ENCODE results near the gene MBD6.

MBD6 gene

DNA sequence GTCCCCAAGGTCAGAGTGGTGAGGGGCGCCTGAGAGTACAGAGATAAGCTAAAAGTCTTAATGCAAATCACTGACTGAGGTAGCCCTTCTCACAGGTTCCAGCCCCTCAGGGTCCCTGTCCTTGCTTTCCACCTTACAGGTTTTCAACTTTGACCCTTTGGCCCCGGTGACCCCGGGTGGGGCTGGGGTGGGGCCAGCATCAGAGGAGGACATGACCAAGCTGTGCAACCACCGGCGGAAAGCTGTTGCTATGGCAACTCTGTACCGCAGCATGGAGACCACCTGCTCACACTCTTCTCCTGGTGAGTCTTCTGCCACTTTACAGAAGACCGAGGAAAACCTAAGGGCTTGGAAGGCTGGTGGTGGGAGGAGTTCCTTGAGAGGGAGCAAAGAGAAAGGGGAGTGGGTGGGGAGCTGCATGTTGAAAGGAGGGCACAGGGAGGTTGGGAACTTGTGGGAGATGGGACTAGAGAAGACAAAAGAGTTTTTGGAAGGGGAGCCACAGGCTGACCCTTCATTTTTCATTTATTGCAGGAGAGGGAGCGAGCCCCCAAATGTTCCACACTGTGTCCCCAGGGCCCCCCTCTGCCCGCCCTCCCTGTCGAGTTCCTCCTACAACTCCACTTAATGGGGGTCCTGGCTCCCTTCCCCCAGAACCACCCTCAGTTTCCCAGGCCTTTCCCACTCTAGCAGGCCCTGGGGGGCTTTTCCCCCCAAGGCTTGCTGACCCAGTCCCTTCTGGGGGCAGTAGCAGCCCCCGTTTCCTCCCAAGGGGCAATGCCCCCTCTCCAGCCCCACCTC is 2.4 kb downstream of the MBD6 start:
- intact Hi-C loops (cut with DNase I): no loop called here
- DNase-seq: no peak

- no peak for DNase-seq
- intact Hi-C loops (cut with DNase I): no loop called here
These were observed 3.2 kb downstream of the MBD6 start for GRCh38 chr12:57525615-57526383.

DNA sequence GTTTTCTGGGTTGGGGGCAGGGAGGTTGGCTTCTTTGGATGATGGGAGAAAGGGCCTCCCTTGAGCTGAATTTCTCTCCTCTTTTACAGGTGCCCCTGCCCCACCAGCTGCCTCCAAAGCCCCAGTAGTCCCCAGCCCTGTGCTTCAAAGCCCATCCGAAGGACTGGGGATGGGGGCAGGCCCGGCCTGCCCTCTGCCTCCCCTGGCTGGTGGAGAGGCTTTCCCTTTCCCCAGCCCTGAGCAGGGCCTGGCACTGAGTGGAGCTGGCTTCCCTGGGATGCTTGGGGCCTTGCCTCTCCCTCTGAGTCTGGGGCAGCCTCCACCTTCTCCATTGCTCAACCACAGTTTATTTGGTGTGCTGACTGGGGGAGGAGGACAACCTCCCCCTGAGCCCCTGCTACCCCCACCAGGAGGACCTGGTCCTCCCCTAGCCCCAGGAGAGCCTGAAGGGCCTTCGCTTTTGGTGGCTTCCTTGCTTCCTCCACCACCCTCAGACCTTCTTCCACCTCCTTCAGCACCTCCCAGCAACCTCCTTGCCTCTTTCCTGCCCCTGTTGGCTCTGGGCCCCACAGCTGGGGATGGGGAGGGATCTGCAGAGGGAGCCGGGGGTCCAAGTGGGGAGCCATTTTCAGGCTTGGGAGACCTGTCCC is 4.0 kb downstream of the MBD6 start:
- intact Hi-C loops (cut with DNase I): no loop called here
- DNase-seq: no peak

GRCh38 chr12:57527184-57527583 is 4.6 kb downstream of the MBD6 start:
- intact Hi-C loops (cut with DNase I): no loop called here
- no peak for DNase-seq

- intact Hi-C loops (cut with DNase I): no loop called here
- no peak for DNase-seq
These were observed 5.6 kb downstream of the MBD6 start for GRCh38 chr12:57528176-57528575.

DNA sequence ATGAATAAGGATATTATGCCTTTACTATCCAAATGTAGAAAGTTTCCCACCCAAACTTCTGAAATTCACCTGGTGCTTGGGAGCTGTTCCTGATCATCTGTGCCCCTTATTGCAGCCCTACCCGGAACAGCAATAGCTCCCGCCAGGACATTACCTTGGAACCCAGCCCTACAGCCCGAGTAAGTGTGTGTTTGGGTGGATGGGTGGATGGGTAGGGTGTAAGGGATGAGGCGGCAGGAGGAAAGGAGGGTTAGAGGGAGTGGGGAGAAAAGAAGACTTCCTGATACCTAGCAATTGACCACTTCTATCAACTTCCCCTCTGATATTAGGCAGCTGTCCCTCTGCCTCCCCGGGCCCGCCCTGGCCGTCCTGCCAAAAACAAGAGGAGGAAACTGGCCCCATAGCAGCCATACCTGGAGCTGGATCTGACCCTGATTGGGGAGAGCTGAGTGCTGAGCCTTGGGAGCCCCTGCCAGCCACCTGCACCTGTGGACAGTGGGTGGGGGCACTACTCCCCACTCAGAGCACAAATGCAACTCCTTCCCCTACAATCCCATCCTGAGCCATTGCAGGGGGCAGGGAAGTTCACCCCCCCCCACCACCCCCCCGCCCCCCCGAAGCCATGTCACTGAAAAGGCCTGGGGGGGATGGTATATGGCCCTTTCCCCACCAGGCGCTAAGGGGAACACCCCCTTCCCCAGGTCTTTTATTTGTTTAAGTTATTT is 6.4 kb downstream of the MBD6 start:
- DNase-seq: no peak
- intact Hi-C loops (cut with DNase I): no loop called here

GRCh38 chr12:57529831-57530230 is 7.2 kb downstream of the MBD6 start:
- no peak for DNase-seq
- intact Hi-C loops (cut with DNase I): no loop called here

DNA sequence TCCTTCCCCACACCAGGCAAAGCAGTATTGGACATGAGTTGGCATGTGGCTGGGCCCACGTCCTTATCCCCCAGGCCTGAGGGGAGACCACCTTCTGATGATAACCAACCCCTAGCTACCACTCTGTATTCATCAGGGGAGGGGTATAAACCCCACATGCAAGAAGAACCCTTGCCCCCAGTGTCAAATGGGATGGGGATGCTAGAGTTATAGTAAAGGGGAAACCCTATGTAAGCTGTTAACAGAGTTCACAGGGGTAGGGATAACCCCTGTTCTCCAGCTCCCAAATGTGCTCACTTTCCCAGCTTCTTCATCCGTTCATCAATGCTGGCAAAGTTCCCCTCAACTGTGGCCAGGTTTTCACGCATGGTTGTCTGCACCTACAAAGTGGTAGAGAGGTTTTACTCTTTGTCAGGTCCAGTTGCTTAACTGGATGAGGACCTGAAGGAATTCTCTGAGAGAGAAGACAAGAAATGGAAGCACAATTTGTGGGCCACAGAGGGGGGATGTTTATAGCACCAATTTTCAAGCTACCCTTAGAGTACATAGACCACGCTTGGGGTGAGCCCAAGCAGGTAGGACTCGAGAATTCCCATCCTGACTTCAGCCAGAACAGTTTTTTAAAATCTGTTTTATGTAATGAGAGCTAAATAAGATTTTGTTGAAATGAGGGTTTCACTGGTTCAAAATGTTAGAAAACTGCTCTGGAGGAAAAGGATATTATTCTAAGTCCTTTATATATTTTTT is 7.9 kb downstream of the MBD6 start:
- DNase-seq: no peak
- intact Hi-C loops (cut with DNase I): no loop called here

GRCh38 chr12:57531836-57532235 is 9.2 kb downstream of the MBD6 start:
- DNase-seq: no peak
- intact Hi-C loops (cut with DNase I): no loop called here

DNA sequence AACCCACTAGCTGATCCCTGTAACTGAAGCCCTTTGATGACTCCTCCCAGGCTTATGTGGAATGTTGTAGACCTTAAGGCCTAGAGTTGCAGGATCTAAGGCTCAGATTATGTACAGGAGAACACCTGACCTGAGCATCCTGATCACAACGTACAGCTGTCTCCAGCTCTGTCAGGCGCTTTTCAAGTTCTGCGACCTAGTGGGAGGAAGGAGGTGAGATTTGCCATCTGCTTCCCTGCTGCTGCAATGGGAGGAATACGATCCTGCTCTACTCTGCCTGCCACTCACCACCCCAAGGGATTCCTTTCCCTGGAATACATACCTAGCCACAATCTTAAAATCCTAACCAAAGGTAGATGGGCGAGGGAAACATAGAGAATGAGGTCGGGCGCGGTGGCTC is 10.5 kb downstream of the MBD6 start:
- DNase-seq: no peak
- intact Hi-C loops (cut with DNase I): no loop called here

DNA sequence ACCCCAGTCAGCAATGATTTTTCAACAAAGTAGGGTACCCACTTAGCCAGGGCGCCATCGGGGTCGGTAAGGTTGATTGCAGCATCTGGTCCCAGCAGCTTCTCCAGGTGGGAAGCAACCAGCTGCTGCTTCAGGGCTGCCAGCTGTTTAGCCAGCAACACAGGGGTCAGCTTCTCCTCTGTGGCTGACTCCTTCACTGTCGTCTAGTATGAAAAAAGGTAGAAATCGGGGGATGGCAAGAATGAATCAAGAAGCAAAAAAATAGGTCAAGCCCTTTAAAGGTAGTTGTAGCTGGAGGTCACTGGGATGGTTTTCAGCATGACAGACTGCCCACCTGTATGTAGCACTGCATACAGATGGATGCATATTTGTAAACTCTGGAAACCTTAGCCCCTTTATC is 11.6 kb downstream of the MBD6 start:
- intact Hi-C loops (cut with DNase I): no loop called here
- no peak for DNase-seq

DNA sequence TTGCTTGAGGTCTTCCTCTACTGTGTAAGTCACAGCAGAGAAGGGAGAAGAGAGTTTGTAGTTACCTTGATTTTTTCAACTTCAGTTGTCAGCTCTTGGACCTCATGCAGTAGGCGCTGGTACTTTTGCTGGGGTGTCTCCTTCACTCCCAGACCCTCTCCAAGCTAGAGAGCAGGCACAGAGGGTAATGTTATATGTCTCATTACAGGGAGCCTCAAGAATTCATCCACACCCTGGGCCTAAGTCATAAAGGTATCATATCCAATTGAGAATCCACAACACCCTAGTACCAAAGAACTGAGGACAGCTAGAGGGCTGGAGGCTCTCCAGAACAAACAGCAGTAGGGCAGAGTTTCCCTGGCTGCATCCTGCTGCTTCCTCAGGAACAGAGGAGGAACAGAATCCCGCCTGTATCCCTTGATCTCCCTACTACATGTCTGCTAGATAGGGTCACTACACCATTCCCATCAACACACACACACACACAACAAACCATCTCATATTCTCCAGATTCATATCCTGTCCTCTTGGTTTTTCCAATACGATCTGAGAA is 12.4 kb downstream of the MBD6 start:
- intact Hi-C loops (cut with DNase I): no loop called here
- DNase-seq: no peak

- DNase-seq: no peak
- intact Hi-C loops (cut with DNase I): no loop called here
These were observed 13.4 kb downstream of the MBD6 start for GRCh38 chr12:57535764-57536596.

GRCh38 chr12:57536597-57536942 is 13.9 kb downstream of the MBD6 start:
- DNase-seq: no peak
- intact Hi-C loops (cut with DNase I): no loop called here

DNA sequence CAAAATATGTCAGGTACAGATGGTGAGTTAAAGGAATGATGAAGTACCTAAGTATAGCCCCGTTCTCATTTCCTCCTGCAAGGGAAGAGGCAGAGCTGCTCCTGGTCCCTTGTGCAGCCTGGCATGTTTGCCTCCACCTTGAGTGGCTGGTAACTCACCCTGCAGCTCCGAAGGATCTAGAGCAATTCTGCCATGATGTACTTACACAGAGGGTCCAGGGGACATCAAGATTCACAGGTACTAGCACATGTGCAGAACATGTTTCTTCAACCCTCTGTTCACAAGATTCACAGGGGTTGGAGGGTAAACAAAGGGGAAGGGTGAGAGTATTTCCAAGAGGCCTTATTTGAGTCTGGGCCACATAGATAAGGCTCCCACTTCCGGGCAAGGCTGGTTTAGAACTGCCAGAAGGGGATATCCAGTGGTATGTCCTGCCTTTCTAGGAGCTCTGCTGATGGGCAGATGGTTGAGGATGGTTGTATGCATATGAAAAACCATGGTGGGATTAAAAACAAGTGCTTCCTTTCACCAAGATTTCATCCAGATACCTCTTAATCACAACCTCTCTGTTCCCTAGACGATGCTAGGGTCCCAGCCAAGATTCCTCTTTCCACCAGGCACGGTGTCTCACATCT is 16.6 kb downstream of the MBD6 start:
- no peak for DNase-seq

DNA sequence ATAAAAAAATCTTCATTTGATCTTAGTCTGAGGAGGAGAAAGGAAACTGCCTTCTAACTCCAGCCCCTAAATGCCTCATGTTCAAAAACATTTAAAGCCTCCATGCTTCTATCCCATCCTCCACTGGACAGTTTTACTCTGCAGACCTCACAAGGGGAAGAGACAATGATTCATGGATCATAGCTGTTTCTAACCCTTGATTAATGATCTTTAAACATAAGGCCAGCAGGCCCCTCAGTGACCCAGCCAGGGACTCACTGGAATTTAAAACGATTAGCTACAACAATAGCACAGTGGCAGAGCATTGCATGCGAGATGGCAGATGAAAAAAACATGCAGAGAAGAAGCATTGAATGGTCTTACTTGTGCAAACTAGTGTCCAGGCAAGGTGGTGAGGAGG is 18.4 kb downstream of the MBD6 start:
- intact Hi-C loops (cut with DNase I): no loop called here
- DNase-seq: no peak

More for the DNA sequence above, 16.6 kb downstream of the MBD6 start:
- intact Hi-C loops (cut with DNase I): no loop called here

DNA sequence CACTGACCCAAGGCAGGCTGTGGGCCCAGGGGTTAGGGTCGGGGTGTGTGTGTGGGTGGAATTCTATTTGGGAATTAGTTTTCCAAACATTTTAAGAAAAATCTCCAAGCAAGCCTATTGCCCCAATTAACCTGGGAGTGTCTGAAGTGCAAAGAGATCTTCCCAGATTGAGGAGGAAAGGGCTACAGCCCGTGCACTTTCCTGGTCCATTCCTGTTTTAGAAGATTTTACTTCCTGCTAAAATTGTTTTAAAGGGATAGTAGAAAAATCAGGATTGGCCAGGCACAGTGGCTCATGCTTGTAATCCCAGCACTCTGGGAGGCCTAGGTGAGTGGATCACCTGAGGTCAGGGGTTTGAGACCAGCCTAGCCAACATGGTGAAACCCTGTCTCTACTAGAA is 19.1 kb downstream of the MBD6 start:
- intact Hi-C loops (cut with DNase I): no loop called here
- no peak for DNase-seq

GRCh38 chr12:57543581-57543980 is 21.0 kb downstream of the MBD6 start:
- intact Hi-C loops (cut with DNase I): no loop called here
- peak in 2 of 10 donors; percentile 29 to 39 for DNase-seq

Measured in posterior cingulate gyrus (tissue), 11 donors.